GM18517 (cell line): ENCODE data around the gene CERCAM.

Source experiments
- ATAC-seq: cut with Tn5 transposase; IDR thresholded peaks from one replicate; pipeline ENCODE4 v1.9.1; 2021; ENCODE audit warnings: mild to moderate bottlenecking, moderate library complexity; ENCODE audit not compliant: unreplicated experiment

CERCAM gene

DNA sequence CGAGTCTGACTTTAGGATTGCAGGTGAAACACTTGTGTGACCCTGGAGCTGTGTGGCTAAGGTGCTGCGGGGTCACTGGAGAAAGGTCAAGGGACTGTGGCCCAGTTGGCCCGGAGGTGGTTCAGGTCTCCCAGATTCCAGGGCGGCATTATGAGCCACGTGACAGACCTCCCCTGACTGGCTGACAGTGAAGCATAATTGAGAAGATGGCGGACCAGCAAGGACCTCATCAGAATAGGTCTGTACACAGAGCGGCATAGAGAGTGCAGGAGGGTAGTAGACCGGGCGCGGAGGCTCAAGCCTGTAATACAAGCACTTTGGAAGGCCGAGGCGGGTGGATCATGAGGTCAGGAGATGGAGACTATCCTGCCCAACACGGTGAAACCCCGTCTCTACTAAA lies 34.3 kb downstream of the CERCAM start:
- ATAC-seq, result no peak

GRCh38 chr9:128455849-128456612 lies 35.4 kb downstream of the CERCAM start, which contains the start of gene ODF2:
ODF2 (plus strand) TSS chr9:128456006; CDS start chr9:128456092, 86 bp downstream.
- peak; percentile 60 for ATAC-seq

GRCh38 chr9:128456613-128457061 lies 36.0 kb downstream of the CERCAM start:
- peak; percentile 55 for ATAC-seq

DNA sequence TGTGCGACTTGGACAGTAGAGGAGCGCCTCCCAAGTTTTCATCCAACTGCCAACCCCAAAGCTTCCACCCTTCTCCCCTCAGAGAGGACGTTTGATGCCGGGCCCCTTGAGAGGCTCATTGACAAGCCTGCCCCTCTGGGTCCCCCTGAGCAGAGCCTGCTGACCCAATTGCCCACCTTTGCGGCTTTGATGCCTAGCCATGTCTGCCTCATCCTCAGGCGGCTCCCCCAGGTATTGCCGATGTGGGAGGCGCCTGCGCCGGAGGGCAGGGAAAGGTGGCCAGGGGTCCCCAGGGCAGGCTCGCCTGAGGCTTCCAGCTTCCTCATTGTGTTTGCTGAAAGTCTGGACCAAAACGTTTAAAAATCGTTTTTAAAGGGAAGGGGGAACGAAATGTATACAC lies 36.5 kb downstream of the CERCAM start:
- no peak for ATAC-seq

GRCh38 chr9:128459011-128459410 lies 38.4 kb downstream of the CERCAM start:
- ATAC-seq, result no peak

DNA sequence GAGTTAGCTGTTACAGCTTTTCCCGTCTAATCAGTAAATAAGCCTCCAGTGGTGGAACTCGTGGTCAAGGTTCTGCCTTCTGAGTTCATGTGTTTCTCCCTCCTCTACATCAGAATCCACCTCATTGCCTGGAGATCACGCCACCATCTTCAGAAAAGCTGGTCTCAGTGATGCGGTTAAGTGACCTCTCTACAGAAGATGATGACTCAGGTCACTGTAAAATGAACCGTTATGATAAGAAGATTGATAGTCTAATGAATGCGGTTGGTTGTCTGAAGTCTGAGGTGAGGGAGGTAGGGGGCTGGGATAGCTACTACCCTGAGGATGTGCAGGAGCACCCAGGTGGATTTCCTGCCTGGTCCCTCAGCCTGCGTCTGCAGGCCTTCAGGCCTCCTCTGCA lies 48.4 kb downstream of the CERCAM start:
- ATAC-seq, result no peak

DNA sequence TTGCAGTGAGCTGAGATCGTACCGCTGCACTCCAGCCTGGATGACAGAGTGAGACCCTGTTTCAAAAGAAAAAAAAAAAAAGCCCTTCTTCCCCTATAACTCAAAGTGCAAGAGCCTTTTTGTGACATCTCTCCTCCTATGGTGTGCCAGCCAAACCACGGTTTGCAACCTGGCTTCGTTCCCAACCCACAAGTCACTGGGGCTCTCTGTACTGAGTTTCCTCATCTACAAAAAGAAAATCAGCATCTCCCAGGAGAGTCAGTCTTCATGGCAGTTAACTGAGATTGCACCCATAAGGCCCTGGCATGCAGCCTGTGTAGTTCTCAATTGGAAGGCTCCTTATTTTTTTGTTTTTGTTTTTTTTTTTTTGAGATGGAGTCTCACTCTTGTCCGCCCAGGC lies 49.9 kb downstream of the CERCAM start:
- no peak for ATAC-seq

DNA sequence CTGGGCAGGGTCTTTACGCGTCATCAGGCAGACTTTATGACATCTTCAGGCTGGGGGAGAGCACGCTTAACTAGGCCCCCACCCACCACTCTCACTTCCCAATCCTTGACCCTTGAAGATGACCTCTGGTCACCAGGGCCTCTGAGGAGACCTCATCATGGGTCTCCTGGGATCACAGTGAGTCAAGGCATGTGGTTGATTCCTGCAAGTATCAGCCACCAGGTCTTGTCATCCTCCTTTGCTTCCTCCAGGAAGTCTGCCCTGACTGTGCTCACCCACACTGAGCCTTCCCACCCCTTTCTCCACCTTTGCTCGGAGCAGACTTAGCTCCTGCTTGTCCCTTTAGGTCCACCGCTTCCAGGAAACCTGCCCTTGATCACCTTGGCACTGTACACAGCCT lies 52.4 kb downstream of the CERCAM start:
- ATAC-seq, result no peak

- ATAC-seq, result no peak
These were observed 55.2 kb downstream of the CERCAM start for GRCh38 chr9:128475867-128476266.

DNA sequence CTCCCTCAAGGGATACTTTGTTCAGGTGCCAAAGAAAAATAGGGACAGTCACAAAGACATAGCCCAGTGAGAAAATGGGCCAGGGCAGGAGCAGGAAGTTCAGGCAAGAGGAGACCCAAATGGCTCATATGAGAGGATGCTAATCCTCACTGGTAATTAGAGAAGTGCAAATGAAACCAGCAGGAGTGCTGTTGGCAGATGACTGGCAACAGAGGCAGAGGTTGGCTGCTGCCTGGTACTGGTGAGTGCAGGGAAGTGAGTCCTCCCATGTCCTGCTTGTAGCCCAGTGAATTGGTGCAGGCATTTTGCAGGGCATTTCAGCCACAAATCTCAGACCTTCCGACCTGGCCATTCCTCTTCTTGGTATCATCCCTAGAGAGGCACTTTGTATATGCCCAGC lies 58.6 kb downstream of the CERCAM start:
- ATAC-seq, result no peak

DNA sequence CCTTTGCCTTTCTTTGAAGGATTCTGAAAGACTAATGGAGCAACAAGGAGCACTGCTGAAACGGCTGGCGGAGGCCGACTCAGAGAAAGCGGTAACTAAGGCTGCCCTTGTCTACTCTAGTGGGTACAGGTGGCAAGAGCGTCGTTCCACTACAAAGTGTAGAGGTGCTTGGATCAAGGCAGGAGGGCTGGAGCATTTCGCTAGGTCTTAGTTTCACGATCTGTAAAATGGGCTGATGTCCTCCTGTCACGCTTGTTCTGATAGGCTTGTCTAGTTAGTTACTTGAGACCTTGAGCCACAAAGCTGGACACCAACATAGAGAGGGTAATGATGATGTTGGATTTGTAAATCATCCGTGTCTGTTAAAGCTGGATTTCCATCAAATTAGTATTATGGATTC lies 60.9 kb downstream of the CERCAM start:
- no peak for ATAC-seq

GRCh38 chr9:128482186-128482585 lies 61.5 kb downstream of the CERCAM start:
- ATAC-seq, result no peak

GRCh38 chr9:128484686-128485413 lies 64.2 kb downstream of the CERCAM start:
- no peak for ATAC-seq

GRCh38 chr9:128485414-128485855 lies 64.8 kb downstream of the CERCAM start:
- no peak for ATAC-seq

DNA sequence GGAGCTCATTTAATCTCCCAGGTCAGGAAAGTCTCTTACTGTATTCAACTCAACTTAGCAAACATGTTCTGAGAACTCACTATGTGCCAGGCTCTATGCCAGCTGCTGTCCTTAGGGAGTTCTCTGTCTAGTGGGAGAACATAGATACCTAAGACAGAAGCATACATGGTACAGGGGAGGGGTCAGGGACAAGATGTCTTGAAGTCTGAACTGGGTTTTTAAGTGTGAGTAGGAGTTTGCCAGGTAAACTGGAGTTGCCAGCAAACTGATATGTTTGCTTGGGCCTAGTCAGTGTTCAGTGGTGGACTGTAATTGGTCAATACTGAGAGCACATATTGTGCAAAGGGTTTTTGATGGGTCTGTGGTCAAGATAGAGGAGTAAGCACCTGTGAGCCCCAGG lies 65.5 kb downstream of the CERCAM start:
- ATAC-seq, result no peak
